ENCODE measurements around the gene RBP3.

Gene RBP3

DNA sequence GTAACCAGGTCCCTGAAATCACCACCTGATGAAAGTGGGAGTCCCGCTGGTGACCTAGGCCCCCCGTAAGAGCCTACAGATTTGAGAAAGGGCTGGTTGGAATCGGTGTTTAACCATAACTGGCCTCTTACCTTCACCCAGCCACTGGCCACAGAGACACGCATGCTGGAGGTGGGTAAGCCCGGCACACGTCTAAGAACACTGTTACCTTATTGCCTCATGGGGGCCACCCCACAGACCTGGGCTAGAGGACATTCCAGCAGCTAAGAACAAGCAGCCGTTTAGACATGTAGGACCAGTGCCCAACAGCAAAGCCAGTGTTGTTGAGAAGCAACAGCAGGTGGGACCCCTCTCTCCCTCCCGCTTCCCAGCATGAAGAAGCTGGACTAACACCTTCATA, 28.4 kb upstream of the RBP3 start:
- DNase-seq = no peak

- no peak for DNase-seq
These were observed 27.4 kb upstream of the RBP3 start for GRCh38 chr10:47320812-47321211.

GRCh38 chr10:47321521-47322195, 26.5 kb upstream of the RBP3 start:
- no peak for DNase-seq

- no peak for DNase-seq
These were observed 25.7 kb upstream of the RBP3 start, which contains the start of gene GDF2 for GRCh38 chr10:47322300-47323061. TSS of gene GDF2 (plus strand) at chr10:47322454. CDS start at chr10:47322669, 215 bp downstream.

- no peak for DNase-seq
These were observed 25.1 kb upstream of the RBP3 start for GRCh38 chr10:47323087-47323486.

GRCh38 chr10:47323636-47324296, 24.4 kb upstream of the RBP3 start:
- DNase-seq = no peak

DNA sequence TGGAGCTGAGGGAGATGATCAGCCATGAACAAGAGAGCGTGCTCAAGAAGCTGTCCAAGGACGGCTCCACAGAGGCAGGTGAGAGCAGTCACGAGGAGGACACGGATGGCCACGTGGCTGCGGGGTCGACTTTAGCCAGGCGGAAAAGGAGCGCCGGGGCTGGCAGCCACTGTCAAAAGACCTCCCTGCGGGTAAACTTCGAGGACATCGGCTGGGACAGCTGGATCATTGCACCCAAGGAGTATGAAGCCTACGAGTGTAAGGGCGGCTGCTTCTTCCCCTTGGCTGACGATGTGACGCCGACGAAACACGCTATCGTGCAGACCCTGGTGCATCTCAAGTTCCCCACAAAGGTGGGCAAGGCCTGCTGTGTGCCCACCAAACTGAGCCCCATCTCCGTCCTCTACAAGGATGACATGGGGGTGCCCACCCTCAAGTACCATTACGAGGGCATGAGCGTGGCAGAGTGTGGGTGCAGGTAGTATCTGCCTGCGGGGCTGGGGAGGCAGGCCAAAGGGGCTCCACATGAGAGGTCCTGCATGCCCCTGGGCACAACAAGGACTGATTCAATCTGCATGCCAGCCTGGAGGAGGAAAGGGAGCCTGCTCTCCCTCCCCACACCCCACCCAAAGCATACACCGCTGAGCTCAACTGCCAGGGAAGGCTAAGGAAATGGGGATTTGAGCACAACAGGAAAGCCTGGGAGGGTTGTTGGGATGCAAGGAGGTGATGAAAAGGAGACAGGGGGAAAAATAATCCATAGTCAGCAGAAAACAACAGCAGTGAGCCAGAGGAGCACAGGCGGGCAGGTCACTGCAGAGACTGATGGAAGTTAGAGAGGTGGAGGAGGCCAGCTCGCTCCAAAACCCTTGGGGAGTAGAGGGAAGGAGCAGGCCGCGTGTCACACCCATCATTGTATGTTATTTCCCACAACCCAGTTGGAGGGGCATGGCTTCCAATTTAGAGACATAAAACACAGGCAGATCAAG, 22.6 kb upstream of the RBP3 start:
- no peak for DNase-seq

- DNase-seq = no peak
These were observed 21.7 kb upstream of the RBP3 start for GRCh38 chr10:47326306-47326926.

- DNase-seq = no peak
These were observed 21.2 kb upstream of the RBP3 start for GRCh38 chr10:47326927-47327330.

- no peak for DNase-seq
These were observed 18.3 kb upstream of the RBP3 start for GRCh38 chr10:47329855-47330254.

DNA sequence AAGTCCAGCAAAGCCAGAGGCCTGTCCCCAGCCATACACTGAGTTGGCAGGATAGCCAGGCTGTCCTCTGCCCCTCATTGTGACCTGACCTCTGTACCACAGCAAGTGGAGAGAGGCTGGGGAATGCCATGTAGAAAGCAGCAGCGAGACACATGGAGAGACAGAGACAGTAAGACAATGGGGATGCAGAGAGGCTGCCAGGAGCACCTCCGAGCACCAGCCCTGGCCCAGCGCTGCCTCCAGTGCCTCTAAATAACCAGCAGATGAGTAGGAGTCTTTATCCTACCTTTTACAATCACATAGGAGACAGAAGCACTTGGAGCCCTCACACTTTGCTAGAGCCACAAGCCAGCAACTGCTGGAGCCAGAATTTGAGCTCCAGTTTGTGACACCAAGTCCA, 17.8 kb upstream of the RBP3 start:
- no peak for DNase-seq

DNA sequence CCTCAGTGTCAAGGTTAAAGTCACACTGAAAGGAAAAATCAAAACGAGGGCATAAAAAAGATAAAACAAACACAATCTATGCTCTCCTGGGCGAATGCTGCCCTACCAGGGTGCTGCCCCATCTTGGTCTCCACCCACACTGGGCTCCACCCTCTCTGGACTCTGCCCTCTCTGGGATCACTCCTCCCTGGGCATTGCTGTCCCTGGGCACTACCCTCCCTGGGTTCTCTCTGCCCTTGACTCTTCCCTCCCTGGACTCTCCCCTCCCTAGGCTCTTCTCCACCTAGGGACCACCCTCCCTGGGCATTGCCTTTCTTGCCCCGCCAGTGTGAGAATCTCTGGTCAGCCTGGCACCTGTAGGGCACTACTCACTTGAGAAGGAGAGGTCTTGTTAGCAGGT, 17.4 kb upstream of the RBP3 start:
- DNase-seq = no peak

- DNase-seq = no peak
These were observed 16.7 kb upstream of the RBP3 start for GRCh38 chr10:47331491-47331890.

DNA sequence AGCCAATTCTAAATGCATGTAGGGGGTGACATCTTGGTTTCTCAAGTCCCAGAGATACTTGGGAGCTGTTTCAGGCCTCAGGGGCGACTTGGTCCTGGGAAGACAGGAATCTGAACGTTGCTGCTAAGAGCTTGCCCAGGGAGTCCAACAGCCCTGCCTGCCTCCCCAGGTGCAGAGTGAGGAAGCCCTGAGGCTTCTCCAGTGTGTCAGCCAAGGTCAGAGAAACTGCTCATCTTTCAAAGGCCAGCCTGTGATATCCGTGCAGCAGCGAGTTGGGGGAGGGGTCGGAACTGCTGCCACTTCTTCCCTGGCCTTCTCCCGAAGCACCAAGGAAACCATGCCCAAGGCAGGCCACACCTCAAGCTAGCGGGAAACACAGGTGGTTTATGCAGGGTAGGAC, 16.2 kb upstream of the RBP3 start:
- DNase-seq = no peak

DNA sequence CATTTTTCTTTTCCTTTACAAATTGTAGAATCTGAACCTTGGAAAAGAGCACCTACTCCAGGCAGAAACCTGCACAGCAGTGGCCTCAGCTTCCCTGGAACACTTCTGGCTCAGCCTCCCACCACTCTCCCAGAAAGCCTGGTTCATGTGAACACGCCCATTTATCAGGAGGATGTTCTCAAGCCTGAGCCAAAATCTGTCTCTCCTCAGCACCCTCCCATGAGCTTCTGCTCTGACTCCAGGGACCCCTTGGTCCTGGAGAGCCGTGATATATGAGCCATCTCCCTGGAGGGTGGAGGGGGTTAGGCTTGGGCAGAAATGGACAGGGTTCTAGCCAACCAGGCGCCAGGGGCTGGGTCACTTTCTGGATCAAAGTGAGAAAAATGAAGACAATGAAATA, 15.8 kb upstream of the RBP3 start:
- DNase-seq = no peak

DNA sequence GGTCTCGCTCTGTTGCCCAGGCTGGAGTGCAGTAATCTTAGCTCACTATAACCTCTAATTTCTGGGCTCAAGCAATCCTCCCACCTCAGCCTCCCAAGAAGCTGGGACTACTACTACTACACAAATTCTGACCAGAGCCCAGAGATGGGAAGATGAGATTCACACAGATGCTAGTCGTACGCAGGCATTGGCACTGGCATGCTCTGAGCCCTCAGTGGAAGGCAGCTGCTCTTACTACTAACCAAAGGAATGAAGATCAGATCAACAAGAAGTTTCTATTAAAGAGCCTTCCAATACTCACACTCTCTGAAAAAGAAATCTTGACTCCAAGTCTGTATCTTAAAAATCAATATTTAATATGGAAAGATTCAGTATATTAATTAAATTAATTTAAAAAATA, 15.2 kb upstream of the RBP3 start:
- no peak for DNase-seq

- no peak for DNase-seq
These were observed 14.6 kb upstream of the RBP3 start for GRCh38 chr10:47333532-47333931.

- no peak for DNase-seq
These were observed 13.5 kb upstream of the RBP3 start for GRCh38 chr10:47334466-47335295.

- no peak for DNase-seq
These were observed 12.3 kb upstream of the RBP3 start for GRCh38 chr10:47335906-47336305.

- no peak for DNase-seq
These were observed 11.6 kb upstream of the RBP3 start for GRCh38 chr10:47336387-47337134.

GRCh38 chr10:47337310-47337709, 10.9 kb upstream of the RBP3 start:
- no peak for DNase-seq

Data from NCI-H524 treated with DMSO at 0.1 percent for 48 hours (cell line).